K562 (cell line): ENCODE measurements around the gene CAPN2. TPM values are rescaled to one million over a fixed set of nuclear protein-coding genes. Genes with fewer than 3 reads are reported as not detected.

ENCODE experiments used
- ATAC-seq: fragments of 200-7000 bp; cut with Tn5 transposase; 3 replicates; pipeline ENCODE4 v1.9.1; 2020; ENCODE audit warnings: moderate library complexity
- BruUV-seq: library from RNA; stranded (reverse); fragments of 400-500 nt; replicated peaks from 2 replicates; lab custom pipeline; 2021; lab: Mats Ljungman, UMichigan
- CTCF ChIA-PET: fragments of 300-600 bp; formaldehyde crosslinking; extraction: SDS; loops from one replicate; lab custom pipeline; 2021; ENCODE audit warnings: low intra/inter-chr PET ratio; lab: Yijun Ruan, JAX
- POLR2A ChIA-PET: fragments of 300-600, 350-650 bp; sonication (Branson Sonifier 250); formaldehyde crosslinking; extraction: SDS; loops from one replicate; lab custom pipeline; 2021; ENCODE audit warnings: antibody characterized with exemption, inconsistent platforms; lab: Yijun Ruan, JAX
- DNase-seq, 4 experiments: peaks; one replicate each; pipeline versions ENCODE4 v3.0.0 to v3.0.0-alpha.2; 2011 to 2018; ENCODE audit warnings: low spot score in 3 of 4, mixed read lengths in 3 of 4; ENCODE audit errors: extremely low read depth in 1 of 4
- FAIRE-seq: peaks from 2 replicates; lab custom pipeline; 2011; peaks lifted over from hg19 to GRCh38; lab: Jason Lieb, UNC
- H2AFZ ChIP-seq: 2 replicates; pipeline ENCODE4 v1.6.0; 2011; ENCODE audit warnings: low read depth, low read length, control low read depth, inconsistent platforms
- H3K27ac ChIP-seq: fragments of 200-600 bp; 3 replicates; pipeline ENCODE4 v1.8.0; 2011; ENCODE audit warnings: low read depth, mild to moderate bottlenecking, control low read depth, inconsistent platforms, low read length, moderate library complexity, mixed read lengths; ENCODE audit errors: extremely low read depth
- H3K27me3 ChIP-seq, 2 experiments: fragments of 300-600 bp in 1 of 2; 2 replicates in 1 of 2; 3 replicates in 1 of 2; pipeline versions ENCODE4 v1.6.0 to v1.8.0; 2011; ENCODE audit warnings: inconsistent platforms in 2 of 2, low read length in 2 of 2, mild to moderate bottlenecking in 1 of 2, mixed read lengths in 1 of 2, moderate library complexity in 1 of 2; ENCODE audit not compliant: control insufficient read depth in 2 of 2, insufficient read depth in 2 of 2
- H3K36me3 ChIP-seq: fragments of 300-600 bp; 3 replicates; pipeline ENCODE4 v1.8.0; 2011; ENCODE audit warnings: mild to moderate bottlenecking, low read length, inconsistent platforms; ENCODE audit not compliant: control insufficient read depth, insufficient read depth
- H3K4me1 ChIP-seq, 2 experiments: fragments of 200-600 bp in 1 of 2; replicated peaks in 1 of 2; 2 replicates in 1 of 2; 3 replicates in 1 of 2; pipeline versions ENCODE4 v1.5.1 to v1.8.0; 2011; ENCODE audit warnings: inconsistent platforms in 2 of 2, low read length in 2 of 2, mild to moderate bottlenecking in 1 of 2, mixed read lengths in 1 of 2, moderate library complexity in 1 of 2; ENCODE audit not compliant: control insufficient read depth in 2 of 2, insufficient read depth in 2 of 2
- H3K4me2 ChIP-seq: 2 replicates; pipeline ENCODE4 v1.6.1; 2011; ENCODE audit warnings: low read length, control low read depth, inconsistent platforms, mixed read lengths; ENCODE audit not compliant: insufficient read depth
- H3K4me3 ChIP-seq: fragments of 200-600 bp; sonication (generic), shearing (Covaris generic); 2 replicates; pipeline ENCODE4 v1.5.1; 2016; ENCODE audit warnings: control low read depth, inconsistent platforms
- H3K79me2 ChIP-seq: fragments of 200-600 bp; 3 replicates; pipeline ENCODE4 v1.8.0; 2011; ENCODE audit warnings: low read length, inconsistent platforms; ENCODE audit not compliant: control insufficient read depth, insufficient read depth
- H3K9ac ChIP-seq, 2 experiments: 2 replicates each; pipeline versions ENCODE4 v1.6.0 to v1.6.1; 2011; ENCODE audit warnings: low read depth in 2 of 2, low read length in 2 of 2, control low read depth in 1 of 2, inconsistent platforms in 1 of 2, mild to moderate bottlenecking in 1 of 2, mixed read lengths in 1 of 2; ENCODE audit not compliant: insufficient read depth in 1 of 2
- H3K9me1 ChIP-seq: one replicate; pipeline ENCODE4 v1.6.0; 2011; ENCODE audit warnings: inconsistent platforms, mild to moderate bottlenecking, low read length, moderate library complexity; ENCODE audit not compliant: control insufficient read depth, insufficient read depth
- H3K9me3 ChIP-seq: replicated peaks from 2 replicates; pipeline ENCODE4 v1.5.1; 2011; ENCODE audit warnings: low read depth, low read length, inconsistent platforms; ENCODE audit not compliant: control insufficient read depth, insufficient read depth
- H4K20me1 ChIP-seq: replicated peaks from 2 replicates; pipeline ENCODE4 v1.6.1; 2011; ENCODE audit warnings: low read length, inconsistent platforms, mixed read lengths; ENCODE audit not compliant: control insufficient read depth, insufficient read depth
- FOXM1 ChIP-seq, 2 experiments: fragments of 450-650 bp in 1 of 2; sonication (generic) in 1 of 2; formaldehyde crosslinking in 1 of 2; IDR thresholded peaks; 2 replicates each; pipeline versions ENCODE4 v1.6.1 to v1.9.0; 2017 to 2022; ENCODE audit warnings: low read depth in 2 of 2, mild to moderate bottlenecking in 2 of 2, missing genetic modification reagents in 1 of 2, moderate library complexity in 1 of 2
- LCOR ChIP-seq: sonication (generic); formaldehyde crosslinking; IDR thresholded peaks from 2 replicates; pipeline ENCODE4 v1.8.0; 2022; ENCODE audit warnings: mild to moderate bottlenecking, missing genetic modification reagents
- NFIC ChIP-seq: fragments of 450-650 bp; IDR thresholded peaks from 2 replicates; pipeline ENCODE4 v1.6.1; 2017; ENCODE audit warnings: mild to moderate bottlenecking, inconsistent platforms
- NONO ChIP-seq, 2 experiments: fragments of 200-400 bp in 1 of 2; fragments of 450-650 bp in 1 of 2; formaldehyde crosslinking in 1 of 2; IDR thresholded peaks; 2 replicates each; pipeline ENCODE4 v1.6.1; 2017; ENCODE audit warnings: low read depth in 2 of 2, mild to moderate bottlenecking in 2 of 2, moderate library complexity in 2 of 2, low read length in 1 of 2
- ZNF133 ChIP-seq: fragments of 250-450 bp; sonication (Bioruptor Pico); IDR thresholded peaks from 2 replicates; pipeline ENCODE4 v1.4.0; 2020; ENCODE audit warnings: mild to moderate bottlenecking
- WGBS: fragments of 100-300 bp; shearing (Covaris generic); methylation state at CpG from one replicate; pipeline ENCODE4 v1.1.6; 2016; ENCODE audit warnings: low coverage, mixed read lengths; ENCODE audit not compliant: insufficient coverage; ENCODE audit errors: missing lambda C conversion rate; 5-methylcytosine and 5-hydroxymethylcytosine counted together
- in situ Hi-C: fragments of 300-500 bp; cut with MboI; formaldehyde crosslinking; loops from 4 replicates; pipeline ENCODE4 v1.15.0; 2018; ENCODE audit warnings: inconsistent platforms, mixed read lengths
- intact Hi-C: fragments of 100-400 bp; cut with micrococcal nuclease; formaldehyde crosslinking; loops from 2 replicates; pipeline ENCODE4 v1.14.2; 2022
- polyA plus RNA-seq, 8 experiments: library from polyadenylated mRNA; depleted of rRNA in 4 of 8; stranded (reverse) in 5 of 8; unstranded in 3 of 8; fragments of >200 nt; fragmentation: Nextera tagmentation in 2 of 8; fragmentation: Illumina TruSeq in 1 of 8; extraction: Ambion mirVana in 2 of 8; extraction: Trizol in 1 of 8; gene quantifications; 2 replicates each; pipeline versions ENCODE4 v1.2.1 to v1.2.3, GENCODE V29; 2011 to 2014; ENCODE audit warnings: inconsistent platforms in 1 of 8, missing spikeins in 1 of 8
- total RNA-seq, 7 experiments: library from RNA; depleted of rRNA in 6 of 7; stranded (reverse); fragments of >200 nt in 6 of 7; fragmentation: Illumina TruSeq in 2 of 7; extraction: Trizol in 2 of 7; gene quantifications; 2 replicates each; pipeline versions ENCODE4 v1.2.1 to v1.2.3, GENCODE V29; 2011 to 2021; ENCODE audit warnings: low replicate concordance in 1 of 7
- TF ChIP-seq, protein P1 (sequence below), 2 experiments: fragments of 450-650 bp; IDR thresholded peaks; 2 replicates each; pipeline ENCODE4 v1.6.1; 2016
- TF ChIP-seq, protein P2 (sequence below): sonication (generic); formaldehyde crosslinking; IDR thresholded peaks from 2 replicates; pipeline ENCODE4 v1.8.0; 2022; ENCODE audit warnings: missing genetic modification reagents, mild to moderate bottlenecking, borderline replicate concordance

Gene CAPN2
- total and polyA plus RNA-seq, 9 of the 15 experiments (the other 6 are each of a cell fraction or from before 2014, with no cell fraction given) = 24.6 to 157 (median 101) TPM

DNA sequence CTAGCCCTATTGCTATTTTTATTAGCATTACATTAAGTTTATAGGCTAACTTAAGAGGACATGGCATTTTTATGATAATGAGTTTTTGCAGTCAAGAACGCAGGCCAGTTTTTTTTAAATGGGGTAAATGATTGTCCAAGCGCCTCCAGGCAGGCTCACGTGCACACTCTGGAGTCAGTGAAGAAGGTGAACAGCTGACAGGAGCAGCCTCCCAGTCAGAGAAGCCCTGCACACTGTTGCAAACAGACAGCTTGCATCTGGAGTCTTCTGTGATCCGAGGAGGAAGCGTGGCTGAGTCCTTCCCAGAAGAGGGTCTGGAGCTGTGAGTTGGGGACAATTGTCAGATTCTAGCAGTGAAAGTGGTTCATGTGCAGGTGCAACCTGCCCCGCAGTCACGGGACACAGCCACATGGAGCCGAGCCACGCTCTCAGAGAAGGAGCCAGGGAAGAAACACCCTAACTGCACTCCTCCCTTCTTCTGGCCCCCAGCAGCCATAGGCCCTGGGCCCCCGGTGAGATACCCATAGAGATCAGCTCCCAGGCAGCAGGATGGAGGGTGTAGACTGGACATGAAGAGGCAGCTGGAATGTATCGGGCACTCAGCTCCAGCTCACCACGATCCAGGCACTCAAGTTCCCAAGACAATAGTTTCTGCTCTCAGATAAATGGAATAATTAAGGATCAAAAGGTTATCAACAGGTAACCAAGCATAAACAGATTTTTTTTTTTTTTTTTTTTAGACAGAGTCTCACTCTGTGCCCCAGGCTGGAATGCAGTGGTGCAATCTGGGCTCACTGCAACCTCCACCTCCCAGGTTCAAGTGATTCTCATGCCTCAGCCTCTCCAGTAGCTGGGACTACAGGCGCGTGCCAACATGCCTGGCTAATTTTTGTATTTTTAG lies 26.4 kb downstream of the CAPN2 start:
- whole genome bisulfite sequencing = 87% methylated on average over 14 of the region's 14 CpGs
- ChIA-PET CTCF (interaction anchor here (0.5 kb wide), 1 partner anchor 42 kb away, joined by 3 read pairs; no protein-coding TSS in a partner anchor), POLR2A (interaction anchor here (0.8 to 2.6 kb wide), 8 partner anchors 9 to 46 kb away, joined by 3 to 9 read pairs (median 4); no protein-coding TSS in a partner anchor)
- intact Hi-C loops (no loop called here), in situ Hi-C loops (no loop called here)
- H3K27me3 ChIP-seq = no peaks in the 10 kb centered on the region
- H2AFZ ChIP-seq = no peak overlapping the region
- no peak overlapping the region for H3K27ac ChIP-seq
- BruUV-seq = no TSS peak
- ATAC-seq = no peak
- no peaks in the 10 kb centered on the region for H3K9me1 ChIP-seq
- no peaks in the 10 kb centered on the region for H4K20me1 ChIP-seq
- no peaks in the 10 kb centered on the region for H3K9me3 ChIP-seq
- no peaks in the 10 kb centered on the region for H3K79me2 ChIP-seq
- TF ChIP-seq FOXM1 (IDR thresholded peaks at IDR 0.05; ENCODE audit: low read depth) = no peak
- TF ChIP-seq FOXM1 (CRISPR knock-in tag; IDR thresholded peaks at IDR 0.05; ENCODE audit: low read depth) = no peak
- TF ChIP-seq NONO (IDR thresholded peaks at IDR 0.05; ENCODE audit: low read depth in 2 of 2, low read length in 1 of 2) = no peak
- no peak for TF ChIP-seq NFIC
- TF ChIP-seq, protein P1, sequence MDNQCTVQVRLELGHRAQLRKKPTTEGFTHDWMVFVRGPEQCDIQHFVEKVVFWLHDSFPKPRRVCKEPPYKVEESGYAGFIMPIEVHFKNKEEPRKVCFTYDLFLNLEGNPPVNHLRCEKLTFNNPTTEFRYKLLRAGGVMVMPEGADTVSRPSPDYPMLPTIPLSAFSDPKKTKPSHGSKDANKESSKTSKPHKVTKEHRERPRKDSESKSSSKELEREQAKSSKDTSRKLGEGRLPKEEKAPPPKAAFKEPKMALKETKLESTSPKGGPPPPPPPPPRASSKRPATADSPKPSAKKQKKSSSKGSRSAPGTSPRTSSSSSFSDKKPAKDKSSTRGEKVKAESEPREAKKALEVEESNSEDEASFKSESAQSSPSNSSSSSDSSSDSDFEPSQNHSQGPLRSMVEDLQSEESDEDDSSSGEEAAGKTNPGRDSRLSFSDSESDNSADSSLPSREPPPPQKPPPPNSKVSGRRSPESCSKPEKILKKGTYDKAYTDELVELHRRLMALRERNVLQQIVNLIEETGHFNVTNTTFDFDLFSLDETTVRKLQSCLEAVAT (IDR thresholded peaks at IDR 0.05) = no peak
- TF ChIP-seq LCOR (CRISPR knock-in tag) = no peak
- TF ChIP-seq, protein P2, sequence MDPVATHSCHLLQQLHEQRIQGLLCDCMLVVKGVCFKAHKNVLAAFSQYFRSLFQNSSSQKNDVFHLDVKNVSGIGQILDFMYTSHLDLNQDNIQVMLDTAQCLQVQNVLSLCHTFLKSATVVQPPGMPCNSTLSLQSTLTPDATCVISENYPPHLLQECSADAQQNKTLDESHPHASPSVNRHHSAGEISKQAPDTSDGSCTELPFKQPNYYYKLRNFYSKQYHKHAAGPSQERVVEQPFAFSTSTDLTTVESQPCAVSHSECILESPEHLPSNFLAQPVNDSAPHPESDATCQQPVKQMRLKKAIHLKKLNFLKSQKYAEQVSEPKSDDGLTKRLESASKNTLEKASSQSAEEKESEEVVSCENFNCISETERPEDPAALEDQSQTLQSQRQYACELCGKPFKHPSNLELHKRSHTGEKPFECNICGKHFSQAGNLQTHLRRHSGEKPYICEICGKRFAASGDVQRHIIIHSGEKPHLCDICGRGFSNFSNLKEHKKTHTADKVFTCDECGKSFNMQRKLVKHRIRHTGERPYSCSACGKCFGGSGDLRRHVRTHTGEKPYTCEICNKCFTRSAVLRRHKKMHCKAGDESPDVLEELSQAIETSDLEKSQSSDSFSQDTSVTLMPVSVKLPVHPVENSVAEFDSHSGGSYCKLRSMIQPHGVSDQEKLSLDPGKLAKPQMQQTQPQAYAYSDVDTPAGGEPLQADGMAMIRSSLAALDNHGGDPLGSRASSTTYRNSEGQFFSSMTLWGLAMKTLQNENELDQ (CRISPR knock-in tag) = no peak
- TF ChIP-seq ZNF133 (CRISPR knock-in tag) = no peak
- peaks cover 27% of the 10 kb centered on the region for H3K36me3 ChIP-seq
- H3K9ac ChIP-seq = peak overlapping the region in 1 of 2 experiments; percentile 18; a peak in 2 of 4 replicates
- H3K4me2 ChIP-seq = no peak overlapping the region
- no peak for DNase-seq
- FAIRE-seq = no peak
- H3K4me1 ChIP-seq = no peaks in the 10 kb centered on the region
- H3K4me3 ChIP-seq = no peak overlapping the region
